ENCODE measurements around the gene LYPD6B. TPM values are rescaled to one million over a fixed set of nuclear protein-coding genes. Genes with fewer than 3 reads are reported as not detected.

The LYPD6B gene
- total RNA-seq, 1 experiment from 2014 or later, result 2.0 TPM

- H3K14ac ChIP-seq (ENCODE audit: insufficient read depth, low read length), result no peak overlapping the region
- H3K27ac Mint-ChIP-seq, result no peak overlapping the region
Measured at GRCh38 chr2:149152469-149152953, 114.0 kb downstream of the LYPD6B start.

More at GRCh38 chr2:149152469-149152953, 114.0 kb downstream of the LYPD6B start:
- H3K4me1 ChIP-seq (ENCODE audit: insufficient read depth, low read length), result no peaks in the 10 kb centered on the region
- no peak overlapping the region for H2BK5ac ChIP-seq (ENCODE audit: insufficient read length, low read length)
- no peak overlapping the region for H2AFZ ChIP-seq (ENCODE audit: low read length)
- H2BK12ac ChIP-seq (ENCODE audit: insufficient read length, low read depth, low read length), result no peak overlapping the region
- no peak overlapping the region for H3K4me2 ChIP-seq (ENCODE audit: insufficient read depth, insufficient read length, low read length)
- H2BK120ac ChIP-seq (ENCODE audit: low read depth, low read length, poor library complexity, severe bottlenecking), result no peak overlapping the region
- DNase-seq, result no peak
- no peaks in the 10 kb centered on the region for H3K9me3 ChIP-seq (ENCODE audit: control insufficient read depth, low read depth, low read length)
- no peak overlapping the region for H4K91ac ChIP-seq (ENCODE audit: insufficient read length, low read depth, low read length)
- no peaks in the 10 kb centered on the region for H3K23me2 ChIP-seq (ENCODE audit: insufficient read length, low read depth, low read length, poor library complexity, severe bottlenecking)
- Mint-ChIP-seq H3K36me3 (ENCODE audit: insufficient read depth in 1 of 3, low read depth in 3 of 3) (no peaks in the 10 kb centered on the region), H3K27me3 (ENCODE audit: low read depth) (peaks cover 1% of the 10 kb centered on the region; the same call in 1 of the 2 replicates), H3K9me3 (no peaks in the 10 kb centered on the region; a peak in 1 of 5 replicates), H3K4me1 (peaks cover 3 to 13% of the 10 kb centered on the region in 2 experiments), H3K4me3 (no peak overlapping the region)
- no CpG with 5 or more reads among the region's 2 CpGs for WGBS (ENCODE audit: extremely low coverage, insufficient read length, low lambda C conversion rate)
- no peaks in the 10 kb centered on the region for H3K79me2 ChIP-seq (ENCODE audit: insufficient read depth, low read length)
- no peak overlapping the region for H3K18ac ChIP-seq (ENCODE audit: insufficient read length, low read depth, low read length)
- H2AK5ac ChIP-seq (ENCODE audit: insufficient read length, low read length), result no peak overlapping the region
- no peaks in the 10 kb centered on the region for H3K27me3 ChIP-seq (ENCODE audit: insufficient read depth, low read length)
- no peak overlapping the region for H4K5ac ChIP-seq (ENCODE audit: insufficient read length, low read depth, low read length)
- no peaks in the 10 kb centered on the region for H4K20me1 ChIP-seq (ENCODE audit: control insufficient read depth, insufficient read depth, insufficient read length)
- H3K23ac ChIP-seq (ENCODE audit: insufficient read length, low read depth, low read length), result no peak overlapping the region
- H3T11ph ChIP-seq (ENCODE audit: low read length), result no peak overlapping the region
- H2BK20ac ChIP-seq (ENCODE audit: low read depth, low read length, poor library complexity, severe bottlenecking), result no peak overlapping the region
- no peak overlapping the region for H3K9ac ChIP-seq (ENCODE audit: extremely low read depth, insufficient read length, low read length)
- no peak overlapping the region for H3K4ac ChIP-seq (ENCODE audit: low read depth, low read length)
- H4K8ac ChIP-seq (replicated peaks; ENCODE audit: insufficient read length, low read depth, low read length), result no peak overlapping the region
- H3K56ac ChIP-seq (ENCODE audit: insufficient read length, low read depth, low read length), result no peak overlapping the region
- H3K27ac ChIP-seq (ENCODE audit: insufficient read length, low read depth, low read length), result no peak overlapping the region
- no peaks in the 10 kb centered on the region for H3K79me1 ChIP-seq (ENCODE audit: insufficient read depth, low read depth, low read length, poor library complexity, severe bottlenecking)
- TF ChIP-seq CTCF (conservative IDR thresholded peaks at IDR 0.05), result no peak
- H2BK15ac ChIP-seq (ENCODE audit: low read depth, low read length), result no peak overlapping the region

Measured in H9 (cell line).